H1 (cell line): Measurements from ENCODE around the gene KIR2DL3. TPM values are rescaled to one million over a fixed set of nuclear protein-coding genes. Genes with fewer than 3 reads are reported as not detected.
"Not testable (repeated sequence)": the region's sequence is repeated elsewhere in the genome, so short reads cannot be mapped to it uniquely, and the experiment has no call there.

Source experiments
- CTCF ChIA-PET: fragments of 300-600 bp; sonication (Branson Sonifier 250); formaldehyde crosslinking; loops from one replicate; lab custom pipeline; 2021; ENCODE audit not compliant: partially characterized antibody; lab: Charles Lee
- POLR2A ChIA-PET: fragments of 300-600 bp; sonication (Branson Sonifier 250); formaldehyde crosslinking; loops from one replicate; lab custom pipeline; 2021; ENCODE audit warnings: inconsistent platforms; ENCODE audit not compliant: partially characterized antibody; lab: Charles Lee
- DNase-seq, 2 experiments: peaks; one replicate each; pipeline versions ENCODE4 v3.0.0 to v3.0.0-alpha.2; 2010 to 2022; ENCODE audit warnings: low spot score in 2 of 2, low read depth in 1 of 2, mixed read lengths in 1 of 2
- FAIRE-seq: peaks from 2 replicates; lab custom pipeline; 2011; peaks lifted over from hg19 to GRCh38; lab: Jason Lieb, UNC
- H2AFZ ChIP-seq: 2 replicates; pipeline ENCODE4 v1.8.1; 2012; ENCODE audit warnings: low read length, inconsistent platforms
- H2AK5ac ChIP-seq: 2 replicates; pipeline ENCODE4 v1.6.1; 2013; ENCODE audit warnings: low read depth, low read length
- H2BK120ac ChIP-seq: replicated peaks from 2 replicates; pipeline ENCODE3; 2013; ENCODE audit warnings: low read depth, low read length, inconsistent platforms
- H2BK12ac ChIP-seq: 2 replicates; pipeline ENCODE4 v1.6.1; 2013; ENCODE audit warnings: low read depth, low read length
- H2BK15ac ChIP-seq: 2 replicates; pipeline ENCODE4 v1.6.1; 2013; ENCODE audit warnings: low read length
- H2BK20ac ChIP-seq: 2 replicates; pipeline ENCODE4 v1.6.1; 2013; ENCODE audit warnings: low read length
- H2BK5ac ChIP-seq: 2 replicates; pipeline ENCODE4 v1.6.1; 2013; ENCODE audit warnings: low read depth, low read length
- H3K14ac ChIP-seq: 2 replicates; pipeline ENCODE4 v1.6.1; 2013; ENCODE audit warnings: inconsistent platforms; ENCODE audit not compliant: insufficient read length
- H3K18ac ChIP-seq: 2 replicates; pipeline ENCODE4 v1.6.1; 2013; ENCODE audit warnings: low read length; ENCODE audit errors: extremely low read depth
- H3K23ac ChIP-seq: 2 replicates; pipeline ENCODE4 v1.6.1; 2013; ENCODE audit warnings: inconsistent platforms; ENCODE audit not compliant: insufficient read length
- H3K23me2 ChIP-seq: 2 replicates; pipeline ENCODE4 v1.6.1; 2013; ENCODE audit warnings: low read depth, low read length
- H3K27ac ChIP-seq: 2 replicates; pipeline ENCODE4 v1.6.1; 2011; ENCODE audit warnings: low read depth, low read length, inconsistent platforms
- H3K27me3 ChIP-seq, 4 experiments: replicated peaks in 1 of 4; 1 replicate in 1 of 4; 2 replicates in 3 of 4; pipeline versions ENCODE4 v1.6.1 to v1.8.1; 2011 to 2013; ENCODE audit warnings: low read length in 3 of 4, mild to moderate bottlenecking in 3 of 4, inconsistent platforms in 2 of 4, mixed read lengths in 2 of 4, moderate library complexity in 1 of 4; ENCODE audit not compliant: control insufficient read depth in 3 of 4, insufficient read depth in 3 of 4; ENCODE audit errors: extremely low read depth in 1 of 4
- H3K36me3 ChIP-seq, 4 experiments: 2 replicates each; pipeline versions ENCODE4 v1.6.1 to v1.8.1; 2011 to 2013; ENCODE audit warnings: mild to moderate bottlenecking in 4 of 4, low read length in 3 of 4, moderate library complexity in 2 of 4, control low read depth in 1 of 4, inconsistent platforms in 1 of 4; ENCODE audit not compliant: insufficient read depth in 4 of 4, control insufficient read depth in 2 of 4
- H3K4ac ChIP-seq: replicated peaks from 2 replicates; pipeline ENCODE3; 2013; ENCODE audit warnings: low read length, low read depth, mixed read lengths, inconsistent platforms; ENCODE audit not compliant: insufficient read length
- H3K4me1 ChIP-seq, 4 experiments: replicated peaks in 1 of 4; 1 replicate in 1 of 4; 2 replicates in 3 of 4; pipeline versions ENCODE4 v1.6.1 to v1.8.1; 2011 to 2013; ENCODE audit warnings: low read length in 3 of 4, inconsistent platforms in 2 of 4, mixed read lengths in 1 of 4; ENCODE audit not compliant: insufficient read depth in 4 of 4, control insufficient read depth in 3 of 4
- H3K4me2 ChIP-seq, 2 experiments: 2 replicates each; pipeline versions ENCODE4 v1.6.1 to v1.8.1; 2011 to 2013; ENCODE audit warnings: low read depth in 2 of 2, low read length in 2 of 2, control low read depth in 1 of 2, inconsistent platforms in 1 of 2, mild to moderate bottlenecking in 1 of 2; ENCODE audit not compliant: insufficient read depth in 1 of 2
- H3K4me3 ChIP-seq, 4 experiments: fragments of 200-600, 300-600 bp in 1 of 4; sonication (generic), shearing (Covaris generic), sonication (Bioruptor Twin) in 1 of 4; 2 replicates each; pipeline versions ENCODE4 v1.5.1 to v1.8.1; 2011 to 2016; ENCODE audit warnings: low read length in 4 of 4, low read depth in 3 of 4, control low read depth in 2 of 4, inconsistent platforms in 2 of 4, mild to moderate bottlenecking in 2 of 4, mixed read lengths in 1 of 4, moderate library complexity in 1 of 4; ENCODE audit not compliant: insufficient read depth in 2 of 4; ENCODE audit errors: extremely low read depth in 1 of 4
- H3K56ac ChIP-seq: replicated peaks from 2 replicates; pipeline ENCODE3; 2013; ENCODE audit warnings: low read depth, mild to moderate bottlenecking, mixed read lengths, low read length, inconsistent platforms; ENCODE audit not compliant: insufficient read length
- H3K79me1 ChIP-seq: 2 replicates; pipeline ENCODE4 v1.6.1; 2013; ENCODE audit warnings: low read depth, low read length, control low read depth
- H3K79me2 ChIP-seq, 2 experiments: 2 replicates each; pipeline versions ENCODE4 v1.6.1 to v1.8.1; 2012 to 2013; ENCODE audit warnings: low read length in 2 of 2, mild to moderate bottlenecking in 2 of 2, inconsistent platforms in 1 of 2; ENCODE audit not compliant: insufficient read depth in 2 of 2, control insufficient read depth in 1 of 2
- H3K9ac ChIP-seq, 4 experiments: replicated peaks in 1 of 4; 1 replicate in 1 of 4; 2 replicates in 3 of 4; pipeline versions ENCODE4 v1.6.1 to v1.8.1; 2011 to 2013; ENCODE audit warnings: low read depth in 3 of 4, low read length in 3 of 4, control low read depth in 2 of 4, mild to moderate bottlenecking in 2 of 4, moderate library complexity in 2 of 4, inconsistent platforms in 1 of 4; ENCODE audit errors: extremely low read depth in 1 of 4
- H3K9me3 ChIP-seq, 2 experiments: 2 replicates each; pipeline versions ENCODE4 v1.6.1 to v1.8.1; 2012 to 2013; ENCODE audit warnings: mild to moderate bottlenecking in 2 of 2, moderate library complexity in 2 of 2, control low read depth in 1 of 2, inconsistent platforms in 1 of 2, low read depth in 1 of 2, low read length in 1 of 2, mixed read lengths in 1 of 2; ENCODE audit not compliant: insufficient read depth in 2 of 2
- H4K20me1 ChIP-seq, 2 experiments: replicated peaks in 1 of 2; 2 replicates each; pipeline versions ENCODE3 to v1.8.1; 2011 to 2013; ENCODE audit warnings: inconsistent platforms in 2 of 2, low read length in 2 of 2, mild to moderate bottlenecking in 1 of 2; ENCODE audit not compliant: insufficient read depth in 2 of 2, control insufficient read depth in 1 of 2
- H4K5ac ChIP-seq: 2 replicates; pipeline ENCODE4 v1.6.1; 2013; ENCODE audit warnings: low read length, low read depth, mixed read lengths, inconsistent platforms; ENCODE audit not compliant: insufficient read length
- H4K8ac ChIP-seq: 2 replicates; pipeline ENCODE4 v1.8.0; 2013; ENCODE audit warnings: mild to moderate bottlenecking, moderate library complexity, low read length, inconsistent platforms; ENCODE audit not compliant: insufficient read depth; ENCODE audit errors: extremely low read depth
- H4K91ac ChIP-seq: replicated peaks from 2 replicates; pipeline ENCODE3; 2013; ENCODE audit warnings: low read length, mixed read lengths, inconsistent platforms; ENCODE audit not compliant: insufficient read length
- WGBS, 2 experiments: shearing (Covaris generic) in 1 of 2; methylation state at CpG; one replicate each; pipeline versions ENCODE4 v1.1.6 to v1.1.7; 2013 to 2015; ENCODE audit warnings: low lambda C conversion rate in 2 of 2, mixed read lengths in 2 of 2, inconsistent platforms in 1 of 2, low coverage in 1 of 2, missing lambda C conversion rate in 1 of 2; ENCODE audit not compliant: insufficient replicate concordance in 2 of 2, insufficient coverage in 1 of 2, insufficient read length in 1 of 2; ENCODE audit errors: extremely low coverage in 1 of 2, missing lambda C conversion rate in 1 of 2; 5-methylcytosine and 5-hydroxymethylcytosine counted together
- polyA plus RNA-seq, 7 experiments: library from polyadenylated mRNA; depleted of rRNA in 3 of 7; stranded (reverse) in 5 of 7; unstranded in 2 of 7; fragments of >200 nt in 5 of 7; fragments of 200-250 nt in 2 of 7; gene quantifications; 1 replicate in 5 of 7; 2 replicates in 1 of 7; 4 replicates in 1 of 7; pipeline versions ENCODE4 v1.2.1 to v1.2.3, GENCODE V29; 2011 to 2013; ENCODE audit warnings: missing spikeins in 2 of 7, mixed read lengths in 2 of 7
- total RNA-seq: library from RNA; stranded (reverse); fragmentation: NEBNext Ultra II Directional; extraction: Animal tissue kit (Norgen Biotek cat#: 25700); gene quantifications from 2 replicates; pipeline ENCODE4 v1.2.1, GENCODE V29; 2021

KIR2DL3 gene
- total and polyA plus RNA-seq, 2 of the 8 experiments (the other 6 are each of a cell fraction or from before 2014, with no cell fraction given): not detected

- H3K36me3 ChIP-seq, H4K20me1 ChIP-seq, H4K5ac ChIP-seq, H3K4me1 ChIP-seq, CTCF ChIA-PET, H2AFZ ChIP-seq, H2BK15ac ChIP-seq, H3K4me2 ChIP-seq, H3K79me2 ChIP-seq, H3K18ac ChIP-seq, H2BK5ac ChIP-seq, H2BK20ac ChIP-seq, H3K79me1 ChIP-seq, H3K23me2 ChIP-seq, H3K56ac ChIP-seq, H3K4me3 ChIP-seq, H2BK12ac ChIP-seq, H3K9ac ChIP-seq, H3K27ac ChIP-seq, H3K23ac ChIP-seq, H4K91ac ChIP-seq, H3K27me3 ChIP-seq, POLR2A ChIA-PET, H2AK5ac ChIP-seq, H4K8ac ChIP-seq, DNase-seq, FAIRE-seq, H3K4ac ChIP-seq, H2BK120ac ChIP-seq, H3K14ac ChIP-seq: not testable (repeated sequence)
- peaks cover 37 to 61% of the 10 kb centered on the region in 2 experiments for H3K9me3 ChIP-seq
- 83% methylated on average over 12 of the region's 15 CpGs; no CpG with 5 or more reads in 1 of the 2 experiments for WGBS, 2 experiments
Measured at GRCh38 chr19:54771018-54771960, 33.0 kb downstream of the KIR2DL3 start.
